H7 (cell line): ENCODE results near the gene GSE1. TPM values are rescaled to one million over a fixed set of nuclear protein-coding genes. Genes with fewer than 3 reads are reported as not detected.

Source experiments
- DNase-seq: peaks from one replicate; pipeline ENCODE4 v3.0.0; 2012
- H3K27me3 ChIP-seq: 2 replicates; pipeline ENCODE4 v1.6.0; 2011; ENCODE audit warnings: mild to moderate bottlenecking, low read length; ENCODE audit not compliant: control insufficient read depth, insufficient read depth
- H3K36me3 ChIP-seq: replicated peaks from 2 replicates; pipeline ENCODE4 v1.5.1; 2011; ENCODE audit warnings: low read length; ENCODE audit not compliant: control insufficient read depth, insufficient read depth
- H3K4me3 ChIP-seq: 2 replicates; pipeline ENCODE4 v1.5.1; 2011; ENCODE audit warnings: low read depth, mild to moderate bottlenecking, control low read depth, low read length, moderate library complexity; ENCODE audit not compliant: insufficient read depth
- total RNA-seq: library from RNA; depleted of rRNA; stranded (reverse); fragments of >200 nt; shearing (Covaris generic); gene quantifications from 2 replicates; pipeline ENCODE4 v1.2.3, GENCODE V29; 2014

GSE1 gene
- total RNA-seq, 1 experiment from 2014 or later: 52.5 TPM

GRCh38 chr16:85704011-85704410 is 90.9 kb downstream of the GSE1 start:
- no peak for DNase-seq
- Histone ChIP-seq H3K4me3 (no peak overlapping the region), H3K27me3 (no peaks in the 10 kb centered on the region), H3K36me3 (no peaks in the 10 kb centered on the region)

- no peaks in the 10 kb centered on the region for H3K36me3 ChIP-seq
- no peak for DNase-seq
- H3K4me3 ChIP-seq: no peak overlapping the region
- no peaks in the 10 kb centered on the region for H3K27me3 ChIP-seq
Observed at GRCh38 chr16:85704900-85705846, 92.1 kb downstream of the GSE1 start.

- Histone ChIP-seq H3K36me3 (no peaks in the 10 kb centered on the region), H3K4me3 (no peak overlapping the region), H3K27me3 (no peaks in the 10 kb centered on the region)
- DNase-seq: no peak
Observed at GRCh38 chr16:85706449-85707034, 93.4 kb downstream of the GSE1 start.

- Histone ChIP-seq H3K36me3 (no peaks in the 10 kb centered on the region; the same call in 1 of the 2 replicates), H3K27me3 (no peaks in the 10 kb centered on the region), H3K4me3 (no peak overlapping the region)
- no peak for DNase-seq
Observed at GRCh38 chr16:85707528-85708095, 94.5 kb downstream of the GSE1 start.

- H3K4me3 ChIP-seq: no peak overlapping the region
- DNase-seq: no peak
- H3K36me3 ChIP-seq: no peaks in the 10 kb centered on the region; the same call in 1 of the 2 replicates
- no peaks in the 10 kb centered on the region for H3K27me3 ChIP-seq
Observed at GRCh38 chr16:85708338-85708737, 95.2 kb downstream of the GSE1 start.

- Histone ChIP-seq H3K36me3 (no peaks in the 10 kb centered on the region; the same call in 1 of the 2 replicates), H3K4me3 (no peak overlapping the region)
- peak; percentile 78 for DNase-seq
Observed at GRCh38 chr16:85709766-85710585, 96.9 kb downstream of the GSE1 start.

GRCh38 chr16:85710732-85711131 is 97.6 kb downstream of the GSE1 start:
- Histone ChIP-seq H3K36me3 (no peaks in the 10 kb centered on the region; the same call in 1 of the 2 replicates), H3K4me3 (no peak overlapping the region), H3K27me3 (peaks cover 7% of the 10 kb centered on the region)
- DNase-seq: no peak

More at GRCh38 chr16:85709766-85710585, 96.9 kb downstream of the GSE1 start:
- H3K27me3 ChIP-seq: no peaks in the 10 kb centered on the region

DNA sequence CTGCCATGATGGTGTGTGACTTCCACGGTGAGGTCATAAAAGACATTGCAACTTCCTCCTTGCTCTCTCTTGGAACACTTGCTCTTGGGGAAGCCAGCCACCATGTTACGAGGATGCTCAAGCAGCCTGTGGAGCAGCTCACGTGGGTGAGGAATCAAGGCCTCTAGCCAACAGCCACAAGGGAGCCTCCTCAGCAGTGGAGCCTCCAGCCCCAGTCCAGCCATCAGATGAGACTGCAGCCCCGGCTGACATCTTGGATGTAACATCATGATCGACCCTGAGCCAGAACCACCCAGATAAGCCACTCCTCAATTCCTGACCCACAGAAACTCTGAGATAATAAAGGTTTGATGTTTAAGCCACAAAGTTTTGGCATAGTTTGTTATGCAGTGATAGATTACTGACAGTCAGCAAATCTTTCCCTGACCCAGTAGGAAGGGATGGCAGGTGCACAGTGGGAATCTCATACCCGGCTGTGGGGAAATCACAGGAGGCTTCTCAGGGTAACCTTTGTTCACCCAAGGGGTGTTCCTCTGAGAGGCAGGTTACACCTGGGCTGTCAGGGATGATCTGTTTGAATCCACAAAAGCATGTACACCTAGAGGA is 99.0 kb downstream of the GSE1 start:
- no peak for DNase-seq
- H3K4me3 ChIP-seq: no peak overlapping the region
- no peaks in the 10 kb centered on the region; the same call in 1 of the 2 replicates for H3K36me3 ChIP-seq
- peaks cover 9% of the 10 kb centered on the region for H3K27me3 ChIP-seq

DNA sequence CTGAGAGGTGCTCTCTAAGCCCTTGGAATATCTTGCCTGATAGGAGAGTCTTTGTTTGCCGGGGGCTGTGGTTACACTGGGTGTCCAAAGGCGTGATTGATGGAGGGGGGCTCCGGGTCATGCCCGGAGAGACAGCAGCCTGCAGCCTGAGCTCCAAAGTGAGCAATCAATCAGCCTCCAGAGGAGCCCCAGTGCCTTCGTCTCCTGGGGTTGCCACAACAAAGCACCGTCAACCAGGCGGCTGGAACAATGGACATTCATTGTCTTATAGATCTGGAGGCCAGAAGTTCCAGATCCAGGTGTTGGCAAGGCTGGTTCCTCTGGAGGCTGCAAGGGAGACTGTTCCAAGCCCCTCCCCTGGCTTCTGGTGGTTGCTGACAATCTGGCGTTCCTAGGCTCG is 99.7 kb downstream of the GSE1 start:
- Histone ChIP-seq H3K27me3 (peaks cover 9% of the 10 kb centered on the region), H3K36me3 (no peaks in the 10 kb centered on the region; the same call in 1 of the 2 replicates), H3K4me3 (no peak overlapping the region)
- no peak for DNase-seq

GRCh38 chr16:85715169-85716021 is 102.3 kb downstream of the GSE1 start:
- Histone ChIP-seq H3K4me3 (peak overlapping the region; percentile 24), H3K36me3 (no peaks in the 10 kb centered on the region; the same call in 1 of the 2 replicates), H3K27me3 (peaks cover 9% of the 10 kb centered on the region)
- peak; percentile 65 for DNase-seq

DNA sequence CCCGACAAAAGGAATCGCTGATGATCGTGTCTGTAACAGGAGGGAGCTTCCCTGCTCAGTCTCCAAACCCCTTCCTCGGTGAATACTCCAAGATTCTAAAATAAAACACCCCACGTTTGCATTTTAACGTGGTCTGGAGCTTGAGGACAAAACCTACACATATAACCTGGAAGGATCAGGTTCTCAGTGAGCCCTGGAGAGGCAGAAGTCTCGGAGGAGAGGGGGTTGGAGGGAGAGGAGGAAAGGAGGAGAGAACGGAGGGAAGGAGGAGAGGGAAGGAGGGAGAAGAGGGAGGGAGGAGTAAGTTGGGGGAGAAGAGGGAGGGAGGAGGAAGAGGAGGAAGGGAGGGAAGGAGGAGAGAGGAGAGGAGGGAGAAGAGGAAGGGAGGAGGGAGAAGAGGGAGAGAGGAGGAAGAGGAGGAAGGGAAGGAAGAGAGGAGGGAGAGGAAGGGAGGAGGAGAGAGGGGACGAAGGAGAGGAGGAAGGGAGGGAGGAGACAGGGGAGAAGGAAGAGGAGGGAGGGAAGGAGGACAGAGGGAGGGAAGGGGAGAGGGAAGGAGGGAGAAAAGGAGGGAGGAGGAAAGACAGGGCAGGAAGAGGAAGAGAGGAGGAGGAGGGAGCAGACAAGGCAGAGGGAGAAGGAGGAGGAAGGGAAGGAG is 103.0 kb downstream of the GSE1 start:
- Histone ChIP-seq H3K36me3 (no peaks in the 10 kb centered on the region; the same call in 1 of the 2 replicates), H3K4me3 (peak overlapping the region; percentile 24), H3K27me3 (peaks cover 9% of the 10 kb centered on the region)
- no peak for DNase-seq

GRCh38 chr16:85716680-85717038 is 103.5 kb downstream of the GSE1 start:
- no peak overlapping the region for H3K4me3 ChIP-seq
- DNase-seq: peak; percentile 66
- no peaks in the 10 kb centered on the region; the same call in 1 of the 2 replicates for H3K36me3 ChIP-seq
- peaks cover 9% of the 10 kb centered on the region for H3K27me3 ChIP-seq
